ENCODE measurements around the gene HOMER3.

Gene HOMER3

GRCh38 chr19:18894254-18895037 lies 46.6 kb downstream of the HOMER3 start:
- Mint-ChIP-seq H3K4me3 (no peak overlapping the region), H3K27ac (no peak overlapping the region), H3K9me3 (ENCODE audit: low read depth) (no peaks in the 10 kb centered on the region), H3K36me3 (peaks cover 3% of the 10 kb centered on the region), H3K4me1 (ENCODE audit: low read depth) (peaks cover 10% of the 10 kb centered on the region), H3K27me3 (peaks cover 11% of the 10 kb centered on the region)

DNA sequence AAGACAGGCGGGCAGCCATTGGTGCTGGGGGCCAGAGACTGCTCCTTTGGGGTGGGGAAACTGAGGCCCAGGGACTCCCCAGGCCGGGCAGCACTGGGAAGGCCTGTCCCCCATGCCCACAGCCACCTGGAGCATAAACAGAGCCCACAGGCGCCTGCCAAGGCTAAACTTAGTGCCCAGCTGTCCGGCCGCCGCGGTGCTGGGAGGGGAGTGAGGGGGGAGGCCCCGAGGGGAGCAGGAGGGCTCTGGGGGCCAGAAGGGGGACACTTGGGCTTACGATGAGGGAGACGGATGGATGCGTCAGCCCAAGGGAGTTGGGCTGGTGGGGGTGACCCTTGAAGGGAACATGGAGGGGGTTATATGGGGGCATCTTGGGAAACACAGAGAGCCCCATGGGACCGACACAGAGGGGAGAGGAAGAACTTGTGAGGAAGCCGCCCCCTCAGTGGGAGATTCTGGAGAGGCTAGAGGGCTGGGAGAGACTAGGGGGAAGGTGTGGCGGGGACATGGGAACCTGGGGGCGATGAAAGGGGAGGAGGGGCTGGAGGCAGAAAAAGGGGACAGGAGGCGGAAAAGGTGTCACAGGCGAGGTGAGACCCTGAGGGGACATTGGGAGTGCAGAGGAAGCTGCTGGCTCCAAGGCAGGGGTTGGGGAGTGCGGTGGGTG lies 47.3 kb downstream of the HOMER3 start:
- Mint-ChIP-seq H3K9me3 (ENCODE audit: low read depth) (no peaks in the 10 kb centered on the region), H3K36me3 (peaks cover 3% of the 10 kb centered on the region), H3K4me3 (no peak overlapping the region), H3K27ac (no peak overlapping the region), H3K27me3 (peaks cover 11% of the 10 kb centered on the region), H3K4me1 (ENCODE audit: low read depth) (peaks cover 10% of the 10 kb centered on the region)

DNA sequence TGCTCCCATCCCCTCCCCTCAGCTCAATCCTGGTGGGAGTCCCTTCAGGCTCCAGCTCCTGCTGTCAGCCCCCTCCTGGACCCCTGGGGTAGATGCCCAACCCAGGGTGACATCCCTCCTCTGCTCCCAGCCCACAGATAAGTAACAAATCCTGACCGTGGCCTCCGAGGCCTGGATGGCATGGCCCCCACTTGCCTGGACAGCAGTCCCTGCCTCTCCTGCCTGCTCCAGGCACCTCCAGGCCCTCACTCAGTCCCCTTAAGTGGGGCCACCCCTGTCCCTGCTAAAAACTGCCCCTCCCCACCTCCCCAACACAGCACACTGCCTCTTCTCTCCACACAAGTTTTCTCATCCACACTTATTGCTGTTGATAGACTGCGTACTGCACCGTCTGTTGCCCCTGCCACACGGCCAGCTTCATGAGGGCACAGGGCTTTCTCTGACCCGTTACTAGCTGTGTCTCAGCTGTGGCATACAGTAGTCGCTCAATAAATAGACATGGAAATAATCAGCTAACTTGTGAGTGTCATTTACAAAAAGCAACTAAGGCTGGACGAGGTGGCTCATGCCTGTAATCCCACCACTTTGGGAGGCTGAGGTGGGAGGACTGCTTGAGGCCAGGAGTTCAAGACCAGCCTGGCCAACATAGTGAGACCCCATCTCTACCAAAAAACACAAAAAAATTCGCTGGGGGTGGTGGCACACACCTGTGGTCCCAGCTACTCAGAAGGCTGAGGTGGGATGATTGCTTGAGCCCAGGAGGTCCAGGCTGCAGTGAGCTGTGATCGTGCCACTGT lies 50.9 kb downstream of the HOMER3 start:
- Mint-ChIP-seq H3K27ac (no peak overlapping the region), H3K9me3 (ENCODE audit: low read depth) (no peaks in the 10 kb centered on the region), H3K36me3 (peaks cover 4% of the 10 kb centered on the region), H3K4me1 (ENCODE audit: low read depth) (peaks cover 2% of the 10 kb centered on the region), H3K27me3 (peaks cover 6% of the 10 kb centered on the region), H3K4me3 (no peak overlapping the region)

GRCh38 chr19:18886972-18887371 lies 54.0 kb downstream of the HOMER3 start:
- Mint-ChIP-seq H3K4me3 (no peak overlapping the region), H3K27me3 (peaks cover 4% of the 10 kb centered on the region), H3K4me1 (ENCODE audit: low read depth) (no peaks in the 10 kb centered on the region), H3K27ac (no peak overlapping the region), H3K36me3 (peaks cover 4% of the 10 kb centered on the region), H3K9me3 (ENCODE audit: low read depth) (no peaks in the 10 kb centered on the region)

DNA sequence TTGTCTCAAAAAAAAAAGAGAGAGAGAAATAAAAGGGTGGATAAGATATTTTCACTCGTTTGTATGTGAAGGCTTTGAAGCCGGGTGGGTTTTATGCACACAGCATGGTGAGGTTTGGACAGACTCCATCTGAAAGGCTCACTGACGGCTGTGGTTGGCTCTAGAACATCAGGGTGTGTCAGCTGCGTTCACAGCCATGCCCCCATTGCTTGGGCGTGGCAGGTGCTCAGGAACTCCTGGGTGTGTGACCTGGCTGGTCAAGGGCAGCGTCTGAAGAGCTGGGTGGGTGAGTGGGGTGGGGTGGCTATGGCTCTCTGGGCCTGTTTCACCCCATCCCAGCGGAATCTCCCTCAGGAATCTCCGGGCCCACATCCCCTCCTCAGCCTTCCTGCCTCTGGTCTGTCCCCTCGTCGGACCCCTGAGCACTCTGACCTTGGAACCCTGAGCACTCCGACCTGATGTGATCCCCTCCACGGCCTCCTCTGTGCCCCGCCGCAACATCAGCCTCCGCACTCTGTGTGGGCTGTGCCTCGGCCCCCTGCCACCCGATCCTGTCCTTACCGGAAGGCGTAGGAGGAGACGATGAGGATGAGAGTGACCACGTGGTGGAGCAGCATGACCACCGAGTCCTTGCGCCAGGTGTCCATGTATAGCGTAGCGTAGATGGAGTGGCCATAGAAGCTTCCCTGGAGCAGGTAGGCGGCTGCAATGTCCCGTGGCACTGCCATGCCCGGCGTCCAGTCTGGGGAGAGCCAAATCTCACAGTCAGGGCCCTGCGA lies 57.3 kb downstream of the HOMER3 start:
- Mint-ChIP-seq H3K27ac (no peak overlapping the region), H3K36me3 (peaks cover 4% of the 10 kb centered on the region), H3K9me3 (ENCODE audit: low read depth) (no peaks in the 10 kb centered on the region), H3K4me3 (no peak overlapping the region), H3K4me1 (ENCODE audit: low read depth) (no peaks in the 10 kb centered on the region), H3K27me3 (peaks cover 3% of the 10 kb centered on the region)

DNA sequence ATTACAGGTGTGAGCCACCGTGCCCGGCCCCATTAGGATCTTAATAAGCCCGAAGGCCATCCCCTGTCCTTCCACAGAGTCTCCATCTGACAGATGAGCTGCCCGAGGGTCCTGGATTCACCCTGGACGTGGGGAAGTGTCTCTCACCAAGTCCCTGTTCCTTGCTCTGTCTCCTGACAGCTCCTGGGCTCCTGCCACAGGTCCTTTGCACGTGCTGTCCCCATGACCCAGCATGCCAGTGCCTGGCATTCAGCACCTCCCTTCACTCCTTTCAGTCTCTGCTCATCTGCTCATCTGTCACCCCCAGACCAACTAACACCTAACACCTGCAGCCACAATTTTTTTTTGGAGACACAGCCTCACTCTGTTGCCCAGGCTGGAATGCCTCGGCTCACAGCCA lies 59.5 kb downstream of the HOMER3 start:
- H3K9me3 Mint-ChIP-seq (ENCODE audit: low read depth): no peaks in the 10 kb centered on the region
- no peak overlapping the region for H3K4me3 Mint-ChIP-seq
- no peaks in the 10 kb centered on the region for H3K4me1 Mint-ChIP-seq (ENCODE audit: low read depth)
- H3K27ac Mint-ChIP-seq: no peak overlapping the region
- H3K36me3 Mint-ChIP-seq: no peaks in the 10 kb centered on the region
- H3K27me3 Mint-ChIP-seq: no peaks in the 10 kb centered on the region

- Mint-ChIP-seq H3K27me3 (no peaks in the 10 kb centered on the region), H3K4me1 (ENCODE audit: low read depth) (no peaks in the 10 kb centered on the region), H3K36me3 (no peaks in the 10 kb centered on the region), H3K4me3 (no peak overlapping the region), H3K27ac (no peak overlapping the region), H3K9me3 (ENCODE audit: low read depth) (no peaks in the 10 kb centered on the region)
These were observed 61.2 kb downstream of the HOMER3 start for GRCh38 chr19:18879579-18880373.

Data from activated naive CD8-positive, alpha-beta T cell (primary cell).